ENCODE data around the gene TPCN2. TPM values are rescaled to one million over a fixed set of nuclear protein-coding genes. Genes with fewer than 3 reads are reported as not detected.

The TPCN2 gene
- polyA plus RNA-seq, 4 donors = 12.9 to 20.8 (median 17.1) TPM

DNA sequence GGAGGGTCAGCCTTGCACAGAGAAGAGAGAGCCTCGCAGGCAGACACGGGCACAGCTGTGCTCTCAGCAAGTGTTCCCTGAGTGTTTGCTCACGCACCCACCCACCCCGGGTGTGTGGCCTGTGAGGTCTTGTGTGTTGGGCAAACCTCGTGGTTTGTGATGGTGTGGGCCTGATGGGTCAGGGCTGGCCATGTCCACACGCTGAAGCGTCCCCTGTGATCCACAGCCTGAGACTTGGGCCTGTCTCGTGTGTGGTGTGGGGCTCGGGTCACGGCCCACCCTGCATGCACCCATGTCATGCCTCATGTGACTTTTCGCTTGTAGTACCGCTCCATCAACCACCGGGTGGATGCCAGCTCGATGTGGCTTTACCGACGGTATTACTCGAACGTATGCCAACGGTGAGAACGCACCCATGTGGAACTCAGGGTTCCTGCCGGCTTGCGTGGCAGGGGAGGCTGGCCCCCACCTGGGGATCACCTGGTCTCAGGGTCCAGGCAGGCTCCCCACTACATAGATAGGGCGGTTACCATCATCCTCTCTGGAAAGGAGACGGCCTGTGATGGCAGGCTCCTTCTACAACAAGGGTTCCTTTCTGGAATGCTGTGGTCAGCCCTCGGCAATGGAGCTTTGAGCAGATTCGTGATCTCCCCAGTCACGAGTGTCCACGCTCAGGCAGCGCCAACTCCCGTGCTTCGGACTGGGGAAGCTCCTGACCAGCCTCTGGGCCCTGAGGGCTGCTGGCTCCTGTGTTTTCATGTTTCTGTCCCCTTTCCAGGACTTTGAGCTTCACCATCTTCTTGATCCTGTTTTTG, 5.9 kb downstream of the TPCN2 start:
- DNase-seq (ENCODE audit: low read depth in 4 of 4, low spot score in 2 of 4) = no peak

DNA sequence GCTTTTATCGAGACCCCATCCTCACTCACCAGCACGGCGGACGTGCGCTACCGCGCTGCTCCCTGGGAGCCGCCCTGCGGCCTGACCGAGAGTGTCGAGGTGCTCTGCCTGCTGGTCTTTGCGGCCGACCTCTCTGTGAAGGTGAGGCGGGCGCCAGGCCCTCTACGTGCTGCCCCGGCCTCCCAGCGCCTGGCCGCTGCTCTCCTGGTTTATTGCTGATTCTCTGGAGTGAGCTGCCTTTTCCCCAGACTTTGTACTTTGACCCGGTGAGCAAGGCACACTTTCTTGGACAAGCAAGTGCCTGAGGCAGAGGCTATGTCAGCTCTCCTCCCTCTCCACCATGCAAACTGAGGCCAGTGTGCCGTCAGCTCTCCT, 6.5 kb downstream of the TPCN2 start:
- no peak for DNase-seq (ENCODE audit: low read depth in 4 of 4, low spot score in 2 of 4)

DNA sequence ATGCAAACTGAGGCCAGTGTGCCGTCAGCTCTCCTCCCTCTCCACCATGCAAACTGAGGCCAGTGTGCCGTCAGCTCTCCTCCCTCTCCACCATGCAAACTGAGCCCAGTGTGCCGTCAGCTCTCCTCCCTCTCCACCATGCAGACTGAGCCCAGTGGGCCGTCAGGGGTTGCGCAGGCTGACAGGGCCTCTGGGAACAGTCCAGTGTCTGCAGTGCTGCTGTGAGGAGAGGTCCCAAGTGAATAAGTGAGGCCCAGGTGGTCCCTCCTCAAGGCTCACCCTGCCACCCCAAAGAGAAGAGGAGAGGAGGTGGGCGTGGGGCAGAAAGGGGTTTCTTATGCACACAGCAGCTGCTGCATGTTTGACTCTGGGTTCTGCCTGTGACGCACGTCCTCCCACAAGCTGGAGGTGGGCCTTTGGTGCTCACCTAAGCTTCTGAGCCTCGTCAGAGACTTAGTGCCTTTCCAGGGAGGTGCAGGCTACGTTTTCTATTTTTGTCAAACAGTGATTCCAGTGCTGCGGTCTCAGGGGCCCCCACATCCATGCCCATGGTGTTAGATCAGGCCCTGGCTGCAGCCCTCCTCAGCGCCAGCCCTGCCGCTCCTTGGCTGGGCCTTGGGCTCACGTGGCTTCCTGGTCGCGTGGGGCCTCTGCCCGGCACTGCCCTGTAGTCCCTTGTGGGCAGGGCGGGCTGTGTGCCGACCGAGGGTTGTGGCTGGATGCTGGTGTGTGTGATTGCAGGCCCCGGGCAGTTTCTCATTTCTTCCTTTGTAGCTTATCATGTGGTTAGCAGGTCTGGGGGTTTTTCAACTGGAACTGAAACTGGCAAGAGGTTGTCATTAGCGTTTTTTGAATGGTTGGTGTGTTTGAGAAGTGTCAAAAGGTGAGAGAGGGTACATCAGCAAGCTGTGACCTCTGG, 7.1 kb downstream of the TPCN2 start:
- DNase-seq (ENCODE audit: low read depth in 4 of 4, low spot score in 2 of 4) = no peak

DNA sequence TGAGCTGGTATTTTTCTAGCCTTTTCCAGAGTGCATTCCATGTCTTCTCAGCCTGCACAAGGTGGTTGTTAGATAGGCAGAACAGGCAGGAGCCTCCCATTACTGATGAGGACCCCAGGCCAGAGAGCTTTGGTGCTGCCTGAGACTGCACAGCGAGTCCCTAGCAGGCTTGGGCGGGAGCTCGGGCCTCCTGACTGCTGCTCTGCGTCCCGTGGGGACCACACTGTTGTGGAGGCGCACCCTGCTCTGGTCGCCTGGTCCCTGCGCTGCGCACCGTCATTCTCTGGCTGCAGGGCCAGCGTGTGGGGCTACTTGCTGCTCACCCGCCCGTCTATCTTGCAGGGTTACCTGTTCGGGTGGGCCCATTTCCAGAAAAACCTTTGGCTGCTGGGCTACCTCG, 8.5 kb downstream of the TPCN2 start:
- no peak for DNase-seq (ENCODE audit: low read depth in 4 of 4, low spot score in 2 of 4)

DNA sequence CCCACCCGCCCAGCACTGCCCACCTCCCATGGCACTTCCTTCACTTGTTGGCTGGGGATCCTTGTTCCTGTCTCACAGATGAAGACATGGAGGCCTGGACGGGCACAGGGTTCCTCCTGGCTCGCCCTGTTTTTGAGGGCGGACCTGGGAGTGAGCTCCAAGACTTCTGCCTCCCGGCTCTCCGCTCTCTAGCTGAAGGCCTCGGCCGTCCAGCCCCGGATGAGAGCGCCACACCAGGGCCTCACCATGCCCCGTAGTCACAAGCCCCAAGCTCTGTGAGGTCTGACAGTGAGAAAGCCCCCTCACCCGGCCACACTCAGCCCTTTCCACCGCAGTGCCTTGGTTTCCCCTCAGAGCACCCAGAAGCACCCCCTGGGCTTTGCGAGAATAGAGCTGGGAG, 9.1 kb downstream of the TPCN2 start:
- DNase-seq (ENCODE audit: low read depth in 4 of 4, low spot score in 2 of 4) = no peak

DNA sequence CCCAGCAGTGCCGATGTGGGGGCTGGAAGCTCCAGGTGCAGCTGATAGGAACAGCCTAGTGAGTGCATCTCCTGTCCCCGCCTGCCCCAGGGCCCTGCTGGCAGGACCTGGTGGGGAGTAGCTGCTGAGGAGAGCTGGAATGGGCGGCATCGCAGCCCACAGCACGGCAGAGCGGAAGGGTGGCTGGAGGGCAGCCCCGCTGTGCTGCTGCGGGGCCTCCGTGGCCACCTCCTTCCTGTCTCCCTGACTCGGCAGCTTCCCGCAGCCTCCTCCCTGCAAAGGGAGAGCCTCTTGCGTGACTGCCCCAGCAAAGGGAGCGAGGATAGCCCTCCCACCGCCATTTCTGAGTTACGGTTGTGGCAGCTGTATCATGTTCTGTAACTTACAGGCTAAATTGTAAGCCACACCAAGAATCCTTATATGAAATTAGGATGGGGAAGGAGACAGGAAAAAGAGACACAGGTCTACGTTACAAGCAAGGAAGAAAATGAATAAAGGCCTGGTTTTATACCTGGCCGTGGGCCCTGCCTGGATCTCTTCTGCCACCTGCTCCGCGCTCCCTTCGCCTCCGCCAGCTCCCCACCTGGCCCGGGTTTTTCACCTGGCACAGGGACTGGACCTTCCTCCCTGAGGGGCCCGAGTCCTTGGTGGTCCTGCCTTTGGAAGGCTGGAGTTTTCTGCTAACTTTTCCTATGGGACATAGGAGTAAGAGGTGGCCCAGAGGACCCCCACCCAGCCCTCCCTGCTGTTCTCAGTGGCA, 10.0 kb downstream of the TPCN2 start:
- DNase-seq (ENCODE audit: low read depth in 4 of 4, low spot score in 2 of 4) = no peak

DNA sequence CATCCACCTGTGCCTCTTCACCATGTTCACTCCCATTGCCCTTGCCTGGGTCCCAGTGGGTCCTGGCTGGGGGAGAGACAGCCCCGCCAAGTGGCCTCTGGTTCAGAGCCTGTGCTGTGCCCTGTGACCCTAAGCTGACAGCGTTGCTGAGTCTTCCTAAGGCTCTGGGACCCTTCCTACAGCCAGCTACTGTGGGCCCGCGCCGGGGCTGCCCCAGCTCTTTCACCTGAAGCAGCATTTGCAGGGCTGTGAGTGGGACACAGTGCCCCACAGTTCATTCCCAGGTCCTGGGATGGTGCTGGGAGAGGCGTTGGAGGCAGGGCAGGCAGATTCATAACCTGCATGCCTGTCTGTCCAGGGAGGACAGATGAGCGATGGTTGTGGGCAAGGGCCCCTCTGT, 10.7 kb downstream of the TPCN2 start:
- no peak for DNase-seq (ENCODE audit: low read depth in 4 of 4, low spot score in 2 of 4)

DNA sequence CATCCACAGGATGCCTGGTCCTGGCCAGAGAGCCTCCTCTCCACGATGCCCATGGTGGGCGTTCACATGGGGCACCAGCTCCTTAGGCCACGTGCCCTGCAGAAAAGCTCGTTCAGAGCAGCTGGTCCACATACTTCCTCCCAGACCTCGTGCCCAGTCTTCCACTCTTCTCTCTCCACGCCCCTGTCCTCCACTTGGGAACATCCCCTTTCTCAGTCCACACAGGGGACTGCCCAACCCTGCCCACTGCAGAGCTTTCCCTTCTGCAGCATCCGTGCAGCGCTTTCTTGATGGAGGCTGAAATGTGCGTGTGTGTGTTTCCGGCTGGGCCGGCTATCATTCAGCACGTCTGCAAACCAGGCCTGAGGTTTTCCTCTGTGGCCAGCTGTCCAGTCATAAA, 11.3 kb downstream of the TPCN2 start:
- no peak for DNase-seq (ENCODE audit: low read depth in 4 of 4, low spot score in 2 of 4)

DNA sequence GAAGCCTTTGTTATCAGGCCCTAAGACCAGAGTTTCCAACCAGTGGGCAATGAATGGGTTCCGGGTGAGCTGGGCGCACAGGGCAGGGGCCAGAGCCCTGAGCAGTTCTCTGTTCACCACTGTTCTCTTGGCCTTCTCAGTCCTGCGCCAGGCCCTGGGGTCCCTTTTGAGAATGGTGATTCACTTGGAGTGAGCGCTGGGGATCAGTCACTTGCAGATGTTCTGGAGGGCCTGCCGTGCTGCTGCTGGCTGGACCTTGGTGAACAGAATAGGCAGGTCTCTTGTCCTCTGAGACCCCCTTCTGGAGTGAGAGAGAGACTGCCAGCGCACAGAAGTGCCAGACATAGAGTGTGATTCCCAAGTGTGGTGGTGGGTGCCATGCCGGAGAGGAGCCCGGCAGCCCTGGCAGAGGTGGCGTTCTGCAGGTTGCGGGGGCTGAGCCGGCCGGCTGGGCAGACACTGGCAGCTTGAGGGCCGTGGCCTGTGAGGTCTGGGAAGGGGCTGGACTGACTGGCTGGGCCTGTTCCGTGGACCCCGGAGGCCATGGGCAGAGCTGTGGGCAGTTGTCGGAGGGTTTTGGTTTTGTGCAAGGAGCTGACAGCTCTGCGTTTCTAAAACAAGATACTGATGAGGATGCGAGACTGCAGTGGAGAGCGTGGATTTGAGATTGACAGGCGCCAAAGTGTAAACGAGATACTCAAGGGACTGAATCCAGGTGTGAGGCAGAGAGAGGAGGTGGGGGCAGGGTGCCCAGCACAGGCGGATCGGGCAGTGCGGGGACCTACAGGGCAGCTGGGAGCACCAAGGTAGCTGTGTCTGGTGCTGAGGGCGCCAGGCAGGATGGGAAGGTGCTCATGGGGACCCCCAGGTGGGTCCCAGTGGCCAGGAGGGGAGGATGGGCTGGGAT, 12.3 kb downstream of the TPCN2 start:
- no peak for DNase-seq (ENCODE audit: low read depth in 4 of 4, low spot score in 2 of 4)

DNA sequence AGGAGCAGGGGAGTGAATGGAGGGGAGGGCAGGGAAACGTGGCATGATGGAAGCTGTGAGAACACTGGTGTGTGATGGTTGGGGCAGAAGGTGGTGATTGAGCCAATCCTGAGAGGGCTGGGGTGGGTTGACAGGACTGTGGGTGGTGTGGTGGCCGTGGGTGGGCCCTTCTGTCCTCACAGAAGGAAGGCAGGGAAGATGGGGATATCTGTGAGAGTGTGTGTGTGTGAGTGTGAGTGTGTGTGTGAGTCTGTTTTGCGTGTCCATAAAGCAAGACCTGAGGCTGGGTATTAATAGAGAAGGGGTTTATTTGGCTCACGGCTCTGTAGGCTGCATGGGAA, 13.0 kb downstream of the TPCN2 start:
- DNase-seq (ENCODE audit: low read depth in 4 of 4, low spot score in 2 of 4) = no peak

DNA sequence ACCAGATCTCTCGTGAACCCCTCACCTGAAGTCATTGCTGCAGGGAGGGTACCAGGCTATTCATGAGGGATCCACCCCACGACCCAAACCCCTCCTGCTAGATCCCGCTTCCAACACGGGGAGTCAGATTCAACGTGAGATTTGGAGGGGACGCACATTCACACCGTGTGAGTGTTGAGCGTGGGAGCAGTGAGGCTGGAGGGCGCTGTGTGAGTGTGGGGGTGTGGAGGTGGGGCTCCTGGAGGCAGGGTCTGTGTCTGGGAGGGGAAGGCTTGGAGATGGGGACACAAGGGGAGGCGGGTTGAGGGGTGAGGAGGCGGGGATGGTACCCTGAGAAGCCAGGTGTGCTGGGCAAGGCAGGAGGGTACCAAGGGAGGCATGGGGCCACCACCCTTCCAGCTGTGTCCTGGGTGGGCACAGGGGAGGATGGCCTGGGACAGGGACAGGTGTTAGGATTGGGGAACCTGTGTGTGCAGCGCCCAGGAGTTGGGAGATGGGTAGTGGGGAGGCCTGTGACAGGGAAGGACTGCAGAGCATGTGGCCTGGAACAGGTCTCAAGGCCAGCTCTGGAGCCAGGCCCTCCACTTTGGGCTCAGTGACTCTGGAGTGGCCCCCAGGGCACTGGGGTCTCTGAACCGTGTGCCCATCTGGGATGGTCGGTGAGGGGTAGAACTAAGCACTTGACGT, 13.6 kb downstream of the TPCN2 start:
- no peak for DNase-seq (ENCODE audit: low read depth in 4 of 4, low spot score in 2 of 4)

DNA sequence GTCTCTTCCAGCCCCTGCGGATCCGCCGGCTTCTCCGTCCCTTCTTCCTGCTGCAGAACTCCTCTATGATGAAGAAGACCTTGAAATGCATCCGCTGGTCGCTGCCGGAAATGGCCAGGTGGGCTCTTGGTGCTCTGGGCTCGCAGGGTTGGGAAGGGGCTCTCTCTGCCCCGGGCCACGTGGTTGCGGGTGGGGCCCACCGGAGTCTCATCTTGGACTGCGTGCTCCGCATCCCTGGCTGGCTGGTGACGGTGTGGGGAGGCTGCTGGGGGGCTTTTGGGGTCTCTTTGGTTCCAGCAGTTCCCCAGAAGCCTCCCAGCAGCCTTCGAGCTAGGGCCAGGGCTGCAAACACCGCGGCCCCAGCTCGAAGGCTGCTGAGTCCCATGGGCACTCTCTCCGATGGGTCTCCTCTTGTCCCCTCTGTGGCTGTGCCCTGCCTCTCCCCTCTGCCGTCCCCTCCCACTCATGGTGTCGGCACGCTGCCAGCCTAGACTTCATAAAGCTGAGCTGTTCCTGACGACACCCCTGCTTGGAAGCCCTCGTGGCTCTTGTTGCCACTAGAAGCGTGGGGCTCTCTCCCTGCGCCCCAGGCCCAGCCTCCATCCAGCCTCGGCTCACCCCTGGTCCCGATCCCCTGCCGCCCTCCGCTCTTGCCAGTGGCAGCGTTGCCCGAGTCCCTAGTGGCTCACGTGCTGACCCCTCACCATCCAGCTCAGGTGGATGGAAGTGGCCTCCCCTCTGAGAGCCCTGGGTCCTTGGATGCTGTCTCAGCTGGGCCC, 14.3 kb downstream of the TPCN2 start:
- no peak for DNase-seq (ENCODE audit: low read depth in 4 of 4, low spot score in 2 of 4)

DNA sequence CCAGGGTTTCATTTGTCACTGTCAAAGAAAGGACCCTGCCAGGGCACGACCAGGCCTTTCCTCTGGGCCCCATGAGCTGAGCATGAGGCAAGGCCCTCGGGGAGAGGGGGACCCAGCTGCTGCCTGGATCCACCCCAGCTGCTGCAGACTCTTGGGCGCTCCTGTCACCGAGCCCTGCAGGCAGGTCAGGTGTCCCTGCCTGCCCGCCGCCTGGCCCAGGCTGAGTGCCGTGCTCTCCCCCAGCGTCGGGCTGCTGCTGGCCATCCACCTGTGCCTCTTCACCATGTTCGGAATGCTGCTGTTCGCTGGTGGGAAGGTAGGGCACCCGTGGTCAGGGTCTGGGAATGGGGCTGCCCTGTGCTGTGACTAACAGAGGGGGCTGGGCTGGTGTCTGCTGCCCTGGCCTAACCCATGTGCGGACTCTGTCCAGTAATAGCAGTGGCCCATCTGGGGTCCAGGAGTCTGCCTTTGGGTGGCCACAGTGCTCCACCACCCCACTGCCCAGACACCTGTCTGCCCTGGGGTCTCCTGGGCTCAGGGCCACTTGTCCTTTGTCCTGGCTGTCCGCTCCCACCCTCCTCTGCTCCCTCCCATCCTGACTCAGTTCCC, 15.0 kb downstream of the TPCN2 start:
- no peak for DNase-seq (ENCODE audit: low read depth in 4 of 4, low spot score in 2 of 4)

DNA sequence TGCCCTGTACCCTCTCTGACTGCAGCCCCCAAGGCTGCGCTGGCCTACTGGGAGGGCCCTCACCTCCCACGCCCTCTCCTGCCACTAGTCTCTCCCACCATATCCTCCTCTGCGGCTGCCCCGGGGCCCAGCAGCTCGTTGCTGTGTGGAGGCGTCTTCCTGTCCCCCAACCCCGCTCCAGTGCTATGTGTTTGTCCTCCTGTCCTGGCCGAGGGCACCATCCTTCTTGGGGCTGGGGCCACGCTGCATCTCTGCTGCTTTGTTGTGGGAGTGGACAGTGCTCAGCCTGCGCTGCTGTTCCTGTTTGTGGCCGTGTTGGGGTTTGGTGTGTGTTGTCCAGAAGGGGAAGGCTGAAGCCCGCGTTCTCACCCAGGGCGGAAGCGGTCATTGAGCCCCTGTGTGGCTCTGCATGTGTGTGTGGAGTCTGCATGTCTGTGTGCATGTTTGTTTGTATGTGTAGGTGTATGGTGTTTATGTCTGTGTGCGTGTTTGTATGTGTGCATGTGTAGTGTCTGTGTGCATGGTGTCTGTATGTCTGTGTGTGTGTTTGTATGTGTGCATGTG, 15.7 kb downstream of the TPCN2 start:
- DNase-seq (ENCODE audit: low read depth in 4 of 4, low spot score in 2 of 4) = no peak

DNA sequence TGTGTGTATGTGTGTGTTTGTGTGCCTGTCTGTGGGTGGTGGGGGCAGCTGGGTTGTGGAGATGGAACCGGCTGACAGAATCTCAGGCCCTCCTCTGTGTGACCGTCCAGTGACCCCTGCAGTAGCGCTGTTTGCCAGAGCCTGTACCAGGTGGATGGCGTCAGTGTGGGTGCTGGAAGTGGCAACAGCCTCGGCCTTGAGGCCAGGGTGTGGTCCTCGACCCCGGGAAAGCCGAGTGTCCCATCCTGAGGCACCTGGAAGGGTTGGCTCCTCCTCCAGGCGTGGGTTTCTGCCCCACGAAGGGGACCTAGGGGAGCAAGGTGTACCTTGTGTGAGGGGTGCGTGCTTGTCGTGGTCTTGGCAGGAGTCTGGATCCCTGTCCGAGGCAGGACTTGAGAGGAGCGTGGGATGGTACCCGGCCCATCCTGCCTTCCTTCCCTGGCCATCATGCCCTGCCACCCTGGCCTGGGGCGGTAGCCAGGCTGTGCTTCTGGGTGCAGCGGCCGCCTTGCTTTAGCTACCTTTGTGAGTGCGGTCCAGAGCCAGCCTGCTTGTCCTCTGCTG, 16.5 kb downstream of the TPCN2 start:
- no peak for DNase-seq (ENCODE audit: low read depth in 4 of 4, low spot score in 2 of 4)

DNA sequence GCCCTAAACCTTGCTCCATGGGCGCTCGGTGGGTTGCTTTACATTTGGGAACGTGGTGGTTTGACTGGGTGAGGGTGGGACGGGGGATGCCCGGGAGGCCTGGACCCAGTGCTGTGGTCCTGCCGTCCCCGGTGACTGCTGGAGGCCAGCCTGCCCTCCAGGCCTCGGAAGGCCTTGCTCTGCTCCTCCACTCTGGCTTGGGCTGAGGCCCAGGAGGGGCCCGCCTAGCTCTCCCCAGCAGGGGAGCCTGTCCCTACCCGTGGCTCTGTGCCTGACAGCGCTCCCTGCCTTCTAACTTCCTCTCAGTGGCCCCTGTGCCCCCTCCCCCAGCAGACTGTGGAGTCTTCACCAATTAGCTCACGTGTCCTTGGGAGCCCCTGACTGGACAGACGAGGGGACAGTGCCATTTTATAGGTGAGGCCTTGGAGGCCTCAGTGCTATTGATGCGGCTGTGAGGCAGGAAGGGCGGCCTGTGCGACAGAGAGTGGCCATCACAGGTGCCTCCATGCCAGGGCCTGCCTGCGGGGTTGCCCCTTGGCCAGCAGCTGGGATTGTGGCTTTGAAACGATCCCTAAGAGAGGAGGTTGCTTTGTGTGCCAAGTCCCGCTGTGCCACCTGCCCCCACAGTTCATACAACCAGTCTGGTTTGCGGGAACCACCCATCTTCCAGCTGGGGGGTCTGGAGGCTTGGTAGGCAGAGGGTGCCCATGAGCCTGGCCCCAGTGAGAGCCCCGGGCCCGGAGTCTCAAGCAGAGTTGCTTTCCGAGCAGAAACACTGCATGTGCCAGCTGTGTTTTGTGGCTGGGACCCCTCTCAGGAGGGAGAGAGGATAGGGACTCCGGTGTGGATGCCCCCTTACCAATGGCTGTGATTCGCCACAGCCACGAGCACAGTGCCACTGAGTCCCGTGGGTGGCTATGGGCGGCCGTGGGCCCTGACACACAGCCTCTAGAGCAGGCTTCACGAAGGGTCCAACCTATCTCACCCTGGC, 17.7 kb downstream of the TPCN2 start:
- DNase-seq (ENCODE audit: low read depth in 4 of 4, low spot score in 2 of 4) = no peak

DNA sequence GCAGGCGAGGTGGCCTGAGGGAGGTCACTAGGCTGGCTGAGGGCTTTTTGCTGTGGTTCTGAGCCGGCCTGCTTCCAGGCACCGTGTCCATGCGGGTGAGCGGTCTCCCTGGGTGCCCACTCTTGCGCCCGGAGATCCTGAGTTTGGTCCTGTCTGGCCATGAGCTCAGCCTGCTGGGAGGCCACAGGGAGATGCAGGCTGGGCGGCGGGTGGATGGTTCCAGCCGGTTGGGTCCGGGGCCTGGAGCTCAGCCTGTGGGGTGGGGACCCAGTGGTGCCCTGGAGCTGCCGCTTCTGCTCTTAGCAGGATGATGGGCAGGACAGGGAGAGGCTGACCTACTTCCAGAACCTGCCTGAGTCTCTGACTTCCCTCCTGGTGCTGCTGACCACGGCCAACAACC, 18.5 kb downstream of the TPCN2 start:
- DNase-seq (ENCODE audit: low read depth in 4 of 4, low spot score in 2 of 4) = no peak

Measured in left renal cortex interstitium (tissue), 4 donors.